ENCODE measurements around the gene COX15.

The COX15 gene

GRCh38 chr10:99732033-99732842, at the start of gene COX15, which contains the start of gene CUTC:
COX15 (minus strand) TSS chr10:99732127; CDS start chr10:99732049, 78 bp downstream.
CUTC (plus strand) TSS chr10:99732234; CDS start chr10:99732349, 115 bp downstream.
- ATAC-seq (peak; percentile 96), DNase-seq (peak; percentile 95)
- Mint-ChIP-seq H3K27ac (peak within 1 kb of the TSS; percentile 97), H3K9me3 (no peaks in the 10 kb centered on the region), H3K27me3 (no peaks in the 10 kb centered on the region), H3K4me1 (peaks cover 38% of the 10 kb centered on the region), H3K4me3 (peak within 1 kb of the TSS; percentile 99), H3K36me3 (ENCODE audit: low read depth) (peaks cover 44% of the 10 kb centered on the region)

- H3K4me3 Mint-ChIP-seq, result no peak overlapping the region
- H3K9me3 Mint-ChIP-seq, result no peaks in the 10 kb centered on the region
- ATAC-seq (no peak), DNase-seq (no peak)
- no peak overlapping the region for H3K27ac Mint-ChIP-seq
- peaks cover 8% of the 10 kb centered on the region for H3K4me1 Mint-ChIP-seq
- H3K36me3 Mint-ChIP-seq (ENCODE audit: low read depth), result no peaks in the 10 kb centered on the region
- no peaks in the 10 kb centered on the region for H3K27me3 Mint-ChIP-seq
Observed at GRCh38 chr10:99779335-99779734, 47.4 kb upstream of the COX15 start.

- DNase-seq (no peak), ATAC-seq (no peak)
- Mint-ChIP-seq H3K27me3 (no peaks in the 10 kb centered on the region), H3K27ac (no peak overlapping the region), H3K36me3 (ENCODE audit: low read depth) (no peaks in the 10 kb centered on the region), H3K4me1 (peaks cover 8% of the 10 kb centered on the region), H3K9me3 (no peaks in the 10 kb centered on the region), H3K4me3 (no peak overlapping the region)
Observed at GRCh38 chr10:99777918-99778714, 46.2 kb upstream of the COX15 start.

GRCh38 chr10:99775850-99776249, 43.9 kb upstream of the COX15 start:
- Mint-ChIP-seq H3K36me3 (ENCODE audit: low read depth) (no peaks in the 10 kb centered on the region), H3K27ac (no peak overlapping the region), H3K9me3 (no peaks in the 10 kb centered on the region), H3K4me1 (peaks cover 8% of the 10 kb centered on the region), H3K4me3 (no peak overlapping the region), H3K27me3 (no peaks in the 10 kb centered on the region)
- ATAC-seq (no peak), DNase-seq (no peak)

- Mint-ChIP-seq H3K27ac (no peak overlapping the region), H3K36me3 (ENCODE audit: low read depth) (peaks cover 3% of the 10 kb centered on the region), H3K27me3 (no peaks in the 10 kb centered on the region), H3K4me3 (no peak overlapping the region), H3K4me1 (peaks cover 3% of the 10 kb centered on the region), H3K9me3 (no peaks in the 10 kb centered on the region)
- ATAC-seq (no peak), DNase-seq (no peak)
Observed at GRCh38 chr10:99770408-99771045, 38.6 kb upstream of the COX15 start.

GRCh38 chr10:99769706-99770105, 37.8 kb upstream of the COX15 start:
- DNase-seq, result no peak
- no peak overlapping the region for H3K4me3 Mint-ChIP-seq
- H3K27ac Mint-ChIP-seq, result no peak overlapping the region
- peaks cover 3% of the 10 kb centered on the region for H3K4me1 Mint-ChIP-seq
- no peak for ATAC-seq
- H3K36me3 Mint-ChIP-seq (ENCODE audit: low read depth), result peaks cover 4% of the 10 kb centered on the region
- H3K27me3 Mint-ChIP-seq, result no peaks in the 10 kb centered on the region
- no peaks in the 10 kb centered on the region for H3K9me3 Mint-ChIP-seq

GRCh38 chr10:99768556-99768955, 36.6 kb upstream of the COX15 start:
- DNase-seq (no peak), ATAC-seq (no peak)
- Mint-ChIP-seq H3K36me3 (ENCODE audit: low read depth) (peaks cover 12% of the 10 kb centered on the region), H3K27ac (no peak overlapping the region), H3K27me3 (no peaks in the 10 kb centered on the region), H3K4me3 (no peak overlapping the region), H3K4me1 (peaks cover 3% of the 10 kb centered on the region), H3K9me3 (no peaks in the 10 kb centered on the region)

- DNase-seq, result no peak
- Mint-ChIP-seq H3K4me1 (peaks cover 3% of the 10 kb centered on the region), H3K27me3 (no peaks in the 10 kb centered on the region), H3K36me3 (ENCODE audit: low read depth) (peaks cover 16% of the 10 kb centered on the region), H3K4me3 (no peak overlapping the region), H3K9me3 (no peaks in the 10 kb centered on the region), H3K27ac (no peak overlapping the region)
- no peak for ATAC-seq
Observed at GRCh38 chr10:99767901-99768300, 36.0 kb upstream of the COX15 start.

- H3K9me3 Mint-ChIP-seq, result peaks cover 5% of the 10 kb centered on the region
- peaks cover 27% of the 10 kb centered on the region for H3K36me3 Mint-ChIP-seq (ENCODE audit: low read depth)
- DNase-seq, result peak; percentile 4
- peaks cover 3% of the 10 kb centered on the region for H3K4me1 Mint-ChIP-seq
- no peak for ATAC-seq
- no peaks in the 10 kb centered on the region for H3K27me3 Mint-ChIP-seq
- H3K27ac Mint-ChIP-seq, result no peak overlapping the region
- H3K4me3 Mint-ChIP-seq, result no peak overlapping the region
Observed at GRCh38 chr10:99766302-99766681, 34.4 kb upstream of the COX15 start.

GRCh38 chr10:99765672-99766301, 33.9 kb upstream of the COX15 start:
- peaks cover 7% of the 10 kb centered on the region for H3K9me3 Mint-ChIP-seq
- H3K27ac Mint-ChIP-seq, result no peak overlapping the region

GRCh38 chr10:99761365-99761764, 29.4 kb upstream of the COX15 start:
- H3K27me3 Mint-ChIP-seq, result no peaks in the 10 kb centered on the region
- ATAC-seq, result no peak
- no peak overlapping the region for H3K27ac Mint-ChIP-seq
- peaks cover 3% of the 10 kb centered on the region for H3K4me1 Mint-ChIP-seq
- no peak for DNase-seq
- H3K4me3 Mint-ChIP-seq, result no peak overlapping the region
- peaks cover 64% of the 10 kb centered on the region for H3K36me3 Mint-ChIP-seq (ENCODE audit: low read depth)
- peaks cover 7% of the 10 kb centered on the region for H3K9me3 Mint-ChIP-seq

More at GRCh38 chr10:99765672-99766301, 33.9 kb upstream of the COX15 start:
- ATAC-seq, result no peak
- DNase-seq, result no peak
- Mint-ChIP-seq H3K27me3 (no peaks in the 10 kb centered on the region), H3K4me1 (peaks cover 3% of the 10 kb centered on the region), H3K4me3 (no peak overlapping the region), H3K36me3 (ENCODE audit: low read depth) (peaks cover 31% of the 10 kb centered on the region)

GRCh38 chr10:99760321-99760720, 28.4 kb upstream of the COX15 start:
- no peak for DNase-seq

GRCh38 chr10:99758211-99758891, 26.4 kb upstream of the COX15 start:
- no peak for DNase-seq

More at GRCh38 chr10:99760321-99760720, 28.4 kb upstream of the COX15 start:
- Mint-ChIP-seq H3K36me3 (ENCODE audit: low read depth) (peaks cover 72% of the 10 kb centered on the region), H3K4me3 (no peak overlapping the region), H3K9me3 (peaks cover 7% of the 10 kb centered on the region), H3K27me3 (no peaks in the 10 kb centered on the region), H3K27ac (no peak overlapping the region), H3K4me1 (no peaks in the 10 kb centered on the region)
- ATAC-seq, result no peak

GRCh38 chr10:99756159-99756558, 24.2 kb upstream of the COX15 start:
- no peak overlapping the region for H3K4me3 Mint-ChIP-seq
- H3K27ac Mint-ChIP-seq, result no peak overlapping the region
- H3K36me3 Mint-ChIP-seq (ENCODE audit: low read depth), result peaks cover 71% of the 10 kb centered on the region

More at GRCh38 chr10:99758211-99758891, 26.4 kb upstream of the COX15 start:
- Mint-ChIP-seq H3K36me3 (ENCODE audit: low read depth) (peaks cover 75% of the 10 kb centered on the region), H3K9me3 (peaks cover 7% of the 10 kb centered on the region), H3K27ac (no peak overlapping the region), H3K4me3 (no peak overlapping the region), H3K27me3 (no peaks in the 10 kb centered on the region), H3K4me1 (no peaks in the 10 kb centered on the region)
- ATAC-seq, result no peak

More at GRCh38 chr10:99756159-99756558, 24.2 kb upstream of the COX15 start:
- peaks cover 1% of the 10 kb centered on the region for H3K9me3 Mint-ChIP-seq
- no peak for DNase-seq
- no peak for ATAC-seq
- no peaks in the 10 kb centered on the region for H3K4me1 Mint-ChIP-seq
- H3K27me3 Mint-ChIP-seq, result no peaks in the 10 kb centered on the region
